Left forelimb (tissue), 1 donor: ENCODE measurements around the gene KRTAP20-3.

ENCODE experiments used
- DNase-seq: peaks from one replicate; pipeline ENCODE4 v3.0.0-alpha.2; 2018; ENCODE audit warnings: low spot score

KRTAP20-3 gene

DNA sequence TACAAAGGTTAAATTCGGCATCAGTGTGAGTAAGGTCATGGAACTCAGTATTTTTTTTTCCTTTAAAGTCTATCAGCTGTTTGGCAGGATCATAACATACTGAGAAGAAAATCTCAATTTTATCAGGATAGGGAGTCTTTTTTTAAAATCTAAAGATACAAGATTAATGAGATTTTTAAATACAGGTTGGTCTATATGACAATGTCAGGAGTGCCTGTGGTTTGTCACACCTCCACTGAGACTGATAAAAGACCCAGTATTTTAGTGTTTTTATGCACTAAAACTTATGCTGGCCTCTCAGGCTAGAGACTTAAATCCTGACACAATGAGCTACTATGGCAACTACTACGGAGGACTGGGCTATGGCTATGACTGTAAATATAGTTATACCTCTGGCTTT, at the start of gene KRTAP20-3:
KRTAP20-3 (plus strand) TSS at position 301 of the 400 bp plus-strand sequence.
- DNase-seq, result no peak

- no peak for DNase-seq
Measured at GRCh38 chr21:30598802-30599201, 43.9 kb upstream of the KRTAP20-3 start, which contains the start of gene KRTAP6-2. TSS of gene KRTAP6-2 (minus strand) at chr21:30598902. CDS start at chr21:30598874, 28 bp downstream.

DNA sequence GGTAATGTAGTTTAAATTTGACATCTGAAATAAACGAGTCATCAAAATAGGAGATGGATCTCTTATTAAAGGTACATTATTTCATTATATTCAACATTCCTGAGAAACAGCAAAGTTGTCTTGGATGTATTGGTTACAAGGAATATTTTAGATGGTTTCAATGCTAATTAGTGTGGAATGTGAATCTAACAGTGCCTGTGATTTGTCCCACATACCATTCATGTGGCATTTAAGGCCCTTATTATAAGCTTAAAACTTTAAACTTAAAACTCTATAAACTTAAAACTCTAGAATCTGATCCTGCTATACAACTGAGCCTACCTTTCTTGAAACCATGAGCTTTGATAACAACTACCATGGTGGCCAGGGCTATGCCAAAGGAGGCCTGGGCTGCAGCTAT, 41.9 kb upstream of the KRTAP20-3 start, which contains the start of gene KRTAP22-1:
KRTAP22-1 (plus strand) TSS at position 301 of the 400 bp plus-strand sequence.
- DNase-seq, result no peak

- no peak for DNase-seq
Measured at GRCh38 chr21:30605968-30606367, 36.7 kb upstream of the KRTAP20-3 start.

- DNase-seq, result no peak
Measured at GRCh38 chr21:30612132-30612531, 30.5 kb upstream of the KRTAP20-3 start.

DNA sequence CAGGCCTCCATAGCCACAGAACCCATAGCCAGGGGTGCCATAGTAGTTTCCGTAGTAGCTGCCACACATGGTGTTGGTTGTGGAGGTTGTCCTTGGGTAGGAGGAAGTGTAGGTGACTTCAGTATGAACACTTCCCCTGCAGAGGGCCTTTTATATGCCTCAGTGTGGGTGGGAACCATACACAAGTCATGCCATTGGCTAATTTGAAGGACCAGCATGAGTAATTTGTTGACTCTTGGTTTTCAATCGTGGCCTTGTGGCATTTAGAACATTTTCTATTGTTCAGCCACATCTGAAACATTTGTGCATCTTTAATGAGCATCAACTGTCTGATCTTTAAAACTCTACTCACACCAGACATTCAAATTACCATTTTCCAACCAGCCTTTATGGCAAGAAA, 28.8 kb upstream of the KRTAP20-3 start, which contains the start of gene KRTAP6-1:
KRTAP6-1 (minus strand) TSS at position 95 of the 400 bp plus-strand sequence; CDS start at position 69, 26 bp downstream.
- DNase-seq, result no peak

DNA sequence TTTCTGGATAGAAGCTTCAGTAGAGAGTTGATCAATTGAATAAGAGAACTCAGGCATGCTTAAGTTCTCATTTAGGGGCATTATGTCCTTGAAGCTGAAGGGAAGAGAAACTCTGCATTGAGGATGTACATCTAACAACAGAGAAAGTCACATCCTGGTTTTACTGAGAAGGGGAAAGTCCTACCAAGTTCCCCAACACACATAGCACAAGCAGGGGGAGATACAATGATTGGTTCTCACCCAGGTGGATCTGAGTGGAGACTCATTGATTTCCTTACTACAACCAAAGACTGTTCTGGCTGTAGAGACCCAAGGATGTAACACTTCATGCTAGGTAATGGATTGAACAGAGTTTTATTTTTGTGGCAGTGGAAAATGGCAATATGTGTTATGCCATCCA, 27.5 kb upstream of the KRTAP20-3 start:
- DNase-seq, result no peak

GRCh38 chr21:30616125-30616524, 26.5 kb upstream of the KRTAP20-3 start, which contains the start of gene KRTAP20-1:
TSS of gene KRTAP20-1 (plus strand) at chr21:30616425. CDS start at chr21:30616455, 30 bp downstream.
- DNase-seq, result no peak

GRCh38 chr21:30620080-30620479, 22.6 kb upstream of the KRTAP20-3 start:
- DNase-seq, result no peak

DNA sequence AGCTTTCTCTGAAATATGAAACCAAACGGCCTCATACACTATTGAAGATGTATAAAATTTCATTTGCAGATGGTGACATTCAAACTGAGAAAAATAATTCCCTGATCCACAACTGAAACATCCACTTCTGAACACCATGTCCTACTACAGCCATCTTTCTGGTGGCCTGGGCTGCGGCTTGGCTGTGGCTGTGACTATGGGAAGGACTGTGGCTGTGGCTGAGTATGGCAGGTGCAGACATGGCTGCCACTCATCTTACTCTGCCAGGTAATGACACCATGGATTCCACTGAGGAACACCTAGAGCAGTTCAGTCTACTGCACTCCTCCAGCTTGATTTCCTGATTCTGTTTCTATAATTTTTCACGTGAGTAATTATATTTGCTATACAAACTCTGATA, 22.1 kb upstream of the KRTAP20-3 start, which contains the start of gene KRTAP20-4:
KRTAP20-4 (plus strand) TSS at position 106 of the 400 bp plus-strand sequence.
- no peak for DNase-seq

DNA sequence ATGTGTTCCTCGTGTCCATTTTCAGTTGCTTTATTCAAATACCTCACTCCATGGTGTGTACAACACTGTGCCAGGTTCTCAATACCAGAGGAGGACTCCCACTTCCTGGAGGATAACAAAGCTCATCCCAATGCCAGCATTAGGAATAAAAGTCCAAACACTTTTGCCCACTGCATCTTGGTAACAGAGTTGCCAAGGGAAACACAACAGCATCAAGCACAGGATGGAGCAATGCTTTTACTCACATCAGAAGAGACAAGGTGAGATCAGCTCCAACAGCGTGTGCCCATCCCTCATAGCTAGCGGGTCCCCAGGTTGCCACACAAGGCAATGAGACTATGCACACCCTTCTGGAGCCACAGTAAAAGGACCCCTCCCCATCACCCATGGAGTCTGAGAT, 19.3 kb upstream of the KRTAP20-3 start:
- DNase-seq, result no peak

- DNase-seq, result no peak
Measured at GRCh38 chr21:30625449-30626165, 17.1 kb upstream of the KRTAP20-3 start.

DNA sequence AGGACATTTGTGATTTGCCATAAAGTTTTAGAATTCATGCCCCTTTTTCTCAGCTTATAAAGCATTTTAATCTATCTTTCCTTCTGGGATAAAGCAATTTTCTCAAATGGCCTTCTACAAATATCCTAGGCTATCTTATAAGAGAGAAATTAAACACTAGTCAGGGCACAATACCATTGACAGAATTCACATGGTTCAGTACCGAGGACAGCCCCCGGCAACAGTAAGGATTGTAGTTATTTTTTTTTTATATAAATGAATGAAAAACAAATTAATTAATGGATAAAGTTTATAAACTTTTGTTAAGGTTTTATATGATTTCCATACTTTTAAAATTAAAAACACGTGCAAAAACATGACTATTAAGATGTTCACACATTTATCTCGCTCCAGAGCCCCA, 14.6 kb upstream of the KRTAP20-3 start:
- DNase-seq, result no peak

DNA sequence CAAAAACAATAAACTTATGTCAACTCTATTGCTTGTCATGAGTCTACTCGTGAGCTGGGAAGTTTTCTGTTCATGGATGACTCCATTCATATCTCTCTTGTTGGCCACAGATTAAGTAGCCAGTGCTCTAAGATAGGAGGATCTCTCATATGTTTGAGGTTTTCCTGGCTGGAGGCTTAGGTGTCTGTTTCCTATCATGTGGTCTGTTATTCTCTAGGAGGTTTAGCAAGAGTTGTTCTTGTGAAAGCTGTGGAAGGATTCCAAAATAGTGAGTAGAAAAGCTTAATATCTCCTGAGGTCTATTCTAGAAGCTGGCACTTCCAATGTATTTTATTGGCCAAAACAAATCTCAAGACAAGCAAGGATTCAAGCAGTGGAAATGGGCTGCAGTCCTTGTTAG, 13.5 kb upstream of the KRTAP20-3 start:
- DNase-seq, result no peak

GRCh38 chr21:30634906-30635305, 7.8 kb upstream of the KRTAP20-3 start, which contains the start of gene KRTAP20-2:
TSS of gene KRTAP20-2 (plus strand) at chr21:30635206. CDS start at chr21:30635264, 58 bp downstream.
- DNase-seq, result no peak

DNA sequence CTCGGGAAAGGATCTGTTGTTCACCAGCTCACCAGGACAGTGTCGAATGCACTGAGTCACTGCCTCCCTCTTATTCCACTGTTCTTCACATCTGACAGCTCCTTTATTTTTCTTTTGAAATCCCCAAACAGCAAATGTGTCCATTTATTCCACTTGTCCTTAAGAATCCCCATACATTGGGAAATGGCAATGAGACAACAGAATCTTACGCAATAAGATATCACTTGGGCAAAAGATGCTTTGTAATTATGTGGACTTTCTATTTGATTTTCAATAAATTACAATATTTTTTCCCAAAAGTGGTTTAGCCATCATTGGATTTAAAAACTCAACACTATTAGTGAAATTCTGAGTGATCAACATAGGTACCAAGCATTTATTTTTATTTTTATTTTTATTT, 4.0 kb upstream of the KRTAP20-3 start:
- DNase-seq, result no peak

GRCh38 chr21:30646904-30647414, 4.3 kb downstream of the KRTAP20-3 start:
- DNase-seq, result no peak

DNA sequence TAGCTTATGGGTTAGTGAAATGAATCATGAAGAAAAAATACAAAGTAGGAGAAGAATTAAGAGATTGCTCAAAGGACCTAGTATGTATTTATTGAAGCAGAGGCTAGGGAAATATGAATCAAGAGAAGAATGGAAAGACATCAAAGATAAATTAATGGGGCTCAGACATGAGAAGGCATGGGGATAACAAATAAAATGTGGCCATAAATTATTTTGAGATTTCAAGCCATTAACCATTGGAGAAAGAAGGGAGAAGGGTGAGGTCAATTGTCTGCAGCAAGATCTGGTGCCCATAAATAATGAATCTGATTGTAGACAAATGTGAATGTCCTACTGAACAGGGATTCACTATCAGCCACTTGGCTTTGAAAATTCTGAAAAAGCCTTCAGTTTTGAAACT, 10.2 kb downstream of the KRTAP20-3 start:
- no peak for DNase-seq

GRCh38 chr21:30668776-30669175, 26.1 kb downstream of the KRTAP20-3 start:
- DNase-seq, result no peak

DNA sequence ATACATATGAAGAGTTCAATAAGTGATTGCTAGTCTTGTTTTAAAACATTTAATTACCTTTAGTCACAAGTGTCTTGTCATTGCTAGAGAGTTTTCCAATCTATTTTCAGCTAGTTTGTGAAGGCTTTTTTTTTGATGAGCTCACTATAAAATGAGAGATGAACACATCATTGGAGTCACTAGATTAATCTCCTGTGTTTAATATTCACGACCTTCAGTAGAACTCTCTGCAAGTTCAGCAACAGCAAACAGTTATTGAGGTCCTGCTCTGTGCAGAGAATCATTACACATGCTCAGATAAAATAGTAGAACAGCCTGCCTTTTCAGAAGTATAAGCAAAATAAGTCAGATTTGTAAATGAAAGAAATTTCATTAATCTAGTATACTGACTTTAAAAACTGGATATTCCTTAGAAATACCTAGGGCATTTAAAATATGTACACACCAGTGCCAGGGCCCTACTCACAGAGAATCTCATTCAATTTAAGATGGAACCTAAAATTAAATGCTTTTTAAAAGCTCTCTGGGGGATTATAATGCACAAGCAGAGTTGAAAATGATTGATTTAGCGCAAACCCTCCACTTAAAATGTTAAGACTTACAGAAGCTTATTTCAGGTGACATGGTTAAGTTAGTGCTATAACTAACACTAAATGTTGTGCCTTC, 30.5 kb downstream of the KRTAP20-3 start:
- no peak for DNase-seq

- DNase-seq, result no peak
Measured at GRCh38 chr21:30674312-30674711, 31.6 kb downstream of the KRTAP20-3 start.

GRCh38 chr21:30676737-30677136, 34.1 kb downstream of the KRTAP20-3 start:
- no peak for DNase-seq

- DNase-seq, result no peak
Measured at GRCh38 chr21:30680586-30680985, 37.9 kb downstream of the KRTAP20-3 start.
